Hindlimb muscle (tissue), 1 donor: ENCODE measurements around the gene TOM1L1. TPM values are rescaled to one million over a fixed set of nuclear protein-coding genes. Genes with fewer than 3 reads are reported as not detected.
A peak's percentile ranks its signal among the peaks of the same experiment; 100 is the strongest.

ENCODE experiments used
- DNase-seq: peaks from one replicate; pipeline ENCODE4 v3.0.0-alpha.2; 2013
- polyA plus RNA-seq: library from polyadenylated mRNA; unstranded; fragments of 120-200 nt; gene quantifications from one replicate; pipeline ENCODE4 v1.2.1, GENCODE V29; 2013; ENCODE audit not compliant: insufficient read length

The TOM1L1 gene
- polyA plus RNA-seq, 1 donor = 7.7 TPM

DNA sequence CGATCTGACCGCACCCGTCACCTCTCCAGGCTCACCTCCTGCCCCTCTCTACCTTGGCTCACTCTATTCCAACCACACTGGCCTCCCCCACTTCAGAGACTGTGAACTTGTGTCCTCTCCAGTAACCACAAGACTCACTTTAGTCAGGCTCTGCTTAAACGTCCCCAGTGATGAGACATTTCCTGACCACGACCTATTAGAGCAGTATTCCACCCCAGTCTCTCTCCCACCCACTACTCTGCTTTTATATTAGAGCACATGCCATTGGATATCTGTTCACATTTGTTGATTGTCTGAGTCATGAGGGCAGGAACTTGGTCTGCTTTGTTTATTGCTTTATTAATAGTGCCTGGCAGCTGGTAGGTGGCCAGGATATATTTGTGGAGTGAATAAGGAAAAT lies 47.7 kb downstream of the TOM1L1 start:
- no peak for DNase-seq

GRCh38 chr17:54950116-54950515 lies 49.5 kb downstream of the TOM1L1 start:
- DNase-seq = no peak

- DNase-seq = no peak
Observed at GRCh38 chr17:54951286-54951685, 50.6 kb downstream of the TOM1L1 start.

DNA sequence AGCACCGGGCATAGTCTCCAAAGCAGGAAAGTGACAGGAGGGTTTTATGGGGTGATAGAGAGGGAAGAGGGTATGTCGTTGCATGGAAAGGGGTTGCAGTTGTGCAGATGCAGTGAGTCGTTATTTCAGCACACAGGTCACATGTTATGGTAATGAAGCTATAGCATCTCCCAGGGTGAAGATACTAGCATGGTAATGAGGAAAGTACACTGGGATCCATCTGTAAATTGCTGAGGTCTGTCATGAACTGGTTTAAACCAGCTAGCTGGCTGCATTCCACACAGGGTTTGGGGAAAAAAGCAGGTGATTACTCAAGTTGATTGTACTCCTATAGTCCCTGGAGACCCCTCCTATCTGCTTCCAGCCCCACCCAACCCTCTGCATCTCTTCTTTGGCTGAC lies 56.1 kb downstream of the TOM1L1 start:
- no peak for DNase-seq

- DNase-seq = no peak
Observed at GRCh38 chr17:54967621-54968261, 67.1 kb downstream of the TOM1L1 start.

- peak; percentile 99 for DNase-seq
Observed at GRCh38 chr17:54968262-54968987, 67.8 kb downstream of the TOM1L1 start, which contains the start of the genes COX11 and STXBP4. Gene COX11, minus strand, starts transcription at chr17:54968654. Its CDS starts 8 bp downstream, at chr17:54968646. Gene STXBP4, plus strand, starts transcription at chr17:54968765. Its CDS starts 17,455 bp downstream, at chr17:54986220.

GRCh38 chr17:54968988-54969332 lies 68.3 kb downstream of the TOM1L1 start:
- DNase-seq = no peak

DNA sequence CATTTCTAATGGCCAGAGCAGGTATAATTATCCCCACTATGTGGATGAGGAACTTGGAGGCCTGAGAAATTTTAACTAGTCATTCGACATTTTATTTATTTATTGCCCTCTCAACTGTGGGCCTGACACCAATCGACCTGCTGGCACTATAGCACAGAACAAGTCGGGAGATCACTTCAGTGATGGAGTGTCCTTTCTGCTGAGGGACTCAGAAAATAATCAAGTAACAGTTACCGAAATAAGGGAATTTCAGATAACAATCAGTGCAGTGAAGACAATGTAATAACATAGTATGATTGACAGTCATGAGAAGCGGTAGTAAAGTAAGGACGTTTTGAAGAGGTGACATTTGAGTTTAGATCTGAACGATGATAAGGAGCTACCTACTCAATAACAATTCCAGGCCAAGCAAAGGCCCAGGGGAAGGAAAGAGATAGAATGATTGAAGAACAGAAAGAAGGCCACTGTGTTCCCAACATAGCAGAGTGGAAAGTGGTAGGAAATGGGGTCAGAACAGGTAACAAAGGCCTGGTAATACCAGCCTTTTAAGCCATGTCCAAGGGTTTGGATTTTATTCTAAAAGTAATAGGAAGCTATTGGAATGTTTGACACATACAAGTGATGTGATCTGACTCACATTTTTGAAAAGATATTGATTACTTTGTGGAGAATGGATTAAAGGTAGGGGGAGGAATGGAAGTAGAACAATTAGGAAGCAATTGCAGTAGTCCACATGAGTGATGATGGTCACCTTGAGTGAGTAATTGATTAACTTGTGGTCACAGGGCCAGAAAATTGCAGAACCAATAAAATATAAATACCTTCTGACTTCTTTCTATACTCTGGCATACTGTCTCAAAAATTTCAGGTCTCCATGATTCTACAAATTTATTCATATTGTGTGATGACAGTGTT lies 69.3 kb downstream of the TOM1L1 start:
- DNase-seq = no peak

DNA sequence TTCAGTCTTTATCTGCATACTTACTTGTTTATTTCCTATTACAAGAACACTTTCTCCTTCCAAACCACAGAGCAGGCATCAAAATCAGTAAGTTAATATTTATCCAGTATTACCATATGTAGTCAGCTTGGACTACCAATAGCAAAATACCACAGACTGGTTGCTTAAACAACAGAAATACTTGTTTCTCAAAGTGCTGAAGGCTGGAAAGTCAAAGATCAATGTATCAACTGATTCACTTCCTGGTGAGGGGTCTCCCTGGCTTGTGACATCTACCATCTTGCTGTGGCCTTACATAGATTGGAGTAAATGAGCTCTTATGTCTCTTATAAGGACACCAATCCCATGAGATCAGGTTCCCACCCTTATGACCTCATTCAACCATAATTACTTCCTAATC lies 70.5 kb downstream of the TOM1L1 start:
- DNase-seq = no peak

DNA sequence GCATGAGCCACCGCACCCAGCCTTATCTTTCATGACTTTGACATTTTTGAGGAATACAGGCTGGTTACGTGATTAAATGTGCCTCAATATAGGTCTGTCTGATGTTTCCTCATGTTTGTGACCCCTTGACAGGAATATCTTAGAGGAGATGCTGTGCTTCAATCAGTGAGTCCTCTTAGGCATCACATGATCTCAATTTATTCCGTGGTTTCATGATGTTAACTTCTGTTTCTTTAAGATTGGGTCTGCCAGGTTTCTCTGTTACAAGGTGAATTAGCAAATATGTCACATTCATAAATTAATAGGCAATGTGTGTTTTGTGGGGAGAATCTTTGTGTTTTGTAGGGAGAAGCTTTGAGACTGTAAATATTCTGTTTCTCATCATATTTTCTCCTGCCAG lies 71.2 kb downstream of the TOM1L1 start:
- no peak for DNase-seq

- DNase-seq = no peak
Observed at GRCh38 chr17:54972406-54973138, 71.9 kb downstream of the TOM1L1 start.

GRCh38 chr17:54974759-54975158 lies 74.1 kb downstream of the TOM1L1 start:
- no peak for DNase-seq

GRCh38 chr17:54976316-54976715 lies 75.7 kb downstream of the TOM1L1 start:
- DNase-seq = no peak

GRCh38 chr17:54977744-54978143 lies 77.1 kb downstream of the TOM1L1 start:
- no peak for DNase-seq

DNA sequence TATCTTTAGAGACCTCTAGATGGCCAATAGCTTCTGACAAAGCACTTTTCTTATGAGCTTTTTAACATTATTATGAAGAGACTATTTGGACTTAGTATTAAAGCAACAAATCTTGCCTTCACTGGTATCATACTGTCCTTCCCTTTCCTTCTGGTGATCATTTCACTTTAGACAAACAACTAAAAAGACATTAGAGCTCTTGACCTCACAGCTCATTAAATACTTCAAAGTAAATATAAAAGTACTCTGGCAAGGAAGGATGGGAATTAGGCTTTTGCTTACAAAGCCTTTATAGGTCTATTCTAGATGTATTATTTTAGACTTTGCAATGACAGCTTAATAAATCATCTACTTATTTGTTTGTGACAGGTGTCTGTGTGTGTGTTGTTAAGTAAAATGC lies 79.0 kb downstream of the TOM1L1 start:
- DNase-seq = no peak

GRCh38 chr17:54980375-54980774 lies 79.7 kb downstream of the TOM1L1 start:
- no peak for DNase-seq

DNA sequence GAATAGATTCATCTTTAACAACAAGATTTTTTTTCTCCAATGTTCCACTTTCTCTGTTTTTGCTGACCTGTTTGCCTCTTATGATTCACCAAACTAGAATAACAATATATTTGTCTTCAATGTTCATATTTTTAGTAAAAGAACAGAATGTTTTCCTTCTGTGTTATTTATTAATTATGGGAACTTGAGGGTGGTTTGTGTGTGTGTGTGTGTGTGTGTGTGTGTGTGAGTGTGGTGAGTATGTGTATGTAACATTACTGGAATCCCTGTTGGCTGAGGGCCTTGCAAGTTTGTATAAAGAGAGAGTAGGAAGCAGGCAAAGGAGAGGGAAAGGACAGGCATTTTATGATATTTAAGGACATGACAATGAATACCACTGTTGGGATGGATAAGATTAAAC lies 81.7 kb downstream of the TOM1L1 start:
- DNase-seq = no peak

- DNase-seq = no peak
Observed at GRCh38 chr17:54983260-54983659, 82.6 kb downstream of the TOM1L1 start.

GRCh38 chr17:54985476-54985875 lies 84.8 kb downstream of the TOM1L1 start:
- no peak for DNase-seq

- no peak for DNase-seq
Observed at GRCh38 chr17:54990118-54990517, 89.5 kb downstream of the TOM1L1 start.

DNA sequence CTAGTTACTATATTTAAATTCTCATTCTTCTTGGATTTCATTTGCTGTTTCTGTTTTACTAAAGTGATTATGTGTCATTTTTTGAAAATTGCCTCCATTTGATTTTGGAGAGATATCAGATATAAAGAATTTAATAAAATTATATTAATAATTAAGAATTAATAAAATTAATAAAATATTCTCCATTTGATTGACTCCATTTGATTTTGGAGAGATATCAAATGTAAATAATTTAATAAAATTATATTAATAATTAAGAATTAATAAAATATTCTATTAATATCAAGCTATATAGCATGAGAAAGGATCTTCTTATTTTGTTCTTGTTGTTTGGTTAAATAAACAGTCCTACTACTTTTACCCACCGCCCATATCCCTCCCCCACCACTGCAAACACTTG lies 90.9 kb downstream of the TOM1L1 start:
- DNase-seq = no peak
